Measurements from ENCODE around the gene FNIP2.
"Not testable (repeated sequence)": the region's sequence is repeated elsewhere in the genome, so short reads cannot be mapped to it uniquely, and the experiment has no call there.

Gene FNIP2

DNA sequence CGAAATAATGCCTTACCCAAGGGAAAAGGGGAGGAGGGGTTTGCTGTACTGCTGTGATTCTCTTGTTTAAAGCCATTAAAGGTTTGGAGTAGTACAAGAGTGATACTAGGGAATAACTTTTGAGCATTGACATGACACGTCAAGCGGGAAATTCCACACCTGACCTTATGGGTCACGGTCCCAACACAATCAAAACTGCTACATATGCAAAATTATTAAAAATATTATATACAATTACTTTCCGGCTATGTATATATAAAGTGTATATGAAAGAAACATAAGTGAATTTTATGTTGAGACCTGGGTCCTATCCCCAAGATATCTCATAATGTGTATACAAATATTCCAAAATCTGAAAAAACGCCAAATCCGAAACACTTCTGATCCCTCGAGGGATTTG, 21.0 kb downstream of the FNIP2 start:
- Histone ChIP-seq H3K9me3 (ENCODE audit: insufficient read depth, low read length, severe bottlenecking) (no peaks in the 10 kb centered on the region), H3K79me2 (ENCODE audit: insufficient read depth, low read length) (no peaks in the 10 kb centered on the region), H2AFZ (ENCODE audit: low read depth, low read length) (no peak overlapping the region), H3K27me3 (ENCODE audit: insufficient read depth, low read length, poor library complexity) (peaks cover 3% of the 10 kb centered on the region), H3K4me2 (ENCODE audit: insufficient read depth, low read length) (no peak overlapping the region), H3K4me1 (ENCODE audit: insufficient read depth, low read length) (no peaks in the 10 kb centered on the region), H3K4me3 (ENCODE audit: low read depth in 1 of 2, low read length in 2 of 2) (no peak overlapping the region), H3K27ac (ENCODE audit: low read length) (no peak overlapping the region), H3K36me3 (ENCODE audit: insufficient read depth, low read length) (no peaks in the 10 kb centered on the region), H3K9ac (ENCODE audit: low read depth, low read length) (no peak overlapping the region), H4K20me1 (ENCODE audit: insufficient read depth, low read length) (no peaks in the 10 kb centered on the region)
- no peak for DNase-seq
- no peak for ATAC-seq (ENCODE audit: insufficient read depth, low read depth)
- TF ChIP-seq CTCF (IDR thresholded peaks at IDR 0.05; ENCODE audit: borderline replicate concordance, extremely low read depth, low read length, poor library complexity, severe bottlenecking) (no peak), EZH2 (IDR thresholded peaks at IDR 0.05; ENCODE audit: borderline replicate concordance, low read depth, low read length, severe bottlenecking) (no peak)

DNA sequence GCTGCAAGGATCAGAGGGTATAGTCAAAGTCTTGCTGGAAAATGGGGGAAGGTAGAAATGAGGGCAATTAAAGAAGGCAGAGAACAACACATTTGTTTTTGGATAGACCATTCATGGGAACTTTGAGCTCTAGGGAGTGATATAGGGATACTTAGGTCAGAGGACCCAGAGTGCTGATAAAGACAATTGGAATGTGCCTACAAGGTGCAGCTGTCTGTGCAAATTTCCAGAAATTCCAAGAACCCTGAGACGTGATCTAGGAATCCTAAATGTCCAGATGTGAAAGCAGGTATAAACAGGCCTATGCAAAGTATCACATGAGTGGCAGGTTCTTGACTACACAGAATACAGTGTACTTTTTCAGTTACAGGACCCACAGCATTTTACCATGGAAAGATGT, 24.2 kb downstream of the FNIP2 start:
- Histone ChIP-seq H3K4me1 (ENCODE audit: insufficient read depth, low read length) (no peaks in the 10 kb centered on the region), H4K20me1 (ENCODE audit: insufficient read depth, low read length) (no peaks in the 10 kb centered on the region), H3K79me2 (ENCODE audit: insufficient read depth, low read length) (no peaks in the 10 kb centered on the region), H3K27ac (ENCODE audit: low read length) (no peak overlapping the region), H3K9me3 (ENCODE audit: insufficient read depth, low read length, severe bottlenecking) (no peaks in the 10 kb centered on the region), H3K27me3 (ENCODE audit: insufficient read depth, low read length, poor library complexity) (peaks cover 3% of the 10 kb centered on the region), H3K36me3 (ENCODE audit: insufficient read depth, low read length) (no peaks in the 10 kb centered on the region), H3K4me2 (ENCODE audit: insufficient read depth, low read length) (no peak overlapping the region), H2AFZ (ENCODE audit: low read depth, low read length) (no peak overlapping the region), H3K4me3 (ENCODE audit: low read depth in 1 of 2, low read length in 2 of 2) (no peak overlapping the region), H3K9ac (ENCODE audit: low read depth, low read length) (no peak overlapping the region)
- ATAC-seq (ENCODE audit: insufficient read depth, low read depth) (no peak), DNase-seq (no peak)
- TF ChIP-seq EZH2 (IDR thresholded peaks at IDR 0.05; ENCODE audit: borderline replicate concordance, low read depth, low read length, severe bottlenecking) (no peak), CTCF (IDR thresholded peaks at IDR 0.05; ENCODE audit: borderline replicate concordance, extremely low read depth, low read length, poor library complexity, severe bottlenecking) (no peak)

DNA sequence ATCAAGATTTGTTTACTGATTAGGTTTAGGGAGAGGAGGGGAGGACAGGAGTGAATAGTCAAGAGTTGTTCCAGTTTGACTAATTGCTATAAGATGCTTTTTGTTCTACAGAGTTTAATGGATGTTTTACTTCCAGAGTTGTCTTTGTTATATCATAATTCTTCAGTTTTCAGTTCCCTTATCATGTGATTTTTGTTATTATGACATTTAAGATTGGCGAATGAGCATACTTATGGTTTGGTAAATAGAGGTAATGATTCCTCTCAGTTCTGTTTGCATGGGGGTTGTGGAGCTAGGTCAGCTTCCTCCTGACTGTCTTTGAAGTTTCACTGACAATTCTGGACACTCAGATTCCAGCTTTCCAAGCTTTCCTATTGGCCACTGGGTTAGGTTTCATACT, 24.6 kb downstream of the FNIP2 start:
- not testable (repeated sequence) for ATAC-seq (ENCODE audit: insufficient read depth, low read depth); H3K79me2 ChIP-seq (ENCODE audit: insufficient read depth, low read length); H3K9me3 ChIP-seq (ENCODE audit: insufficient read depth, low read length, severe bottlenecking); H3K4me2 ChIP-seq (ENCODE audit: insufficient read depth, low read length); DNase-seq; H3K36me3 ChIP-seq (ENCODE audit: insufficient read depth, low read length); H3K9ac ChIP-seq (ENCODE audit: low read depth, low read length); H3K27me3 ChIP-seq (ENCODE audit: insufficient read depth, low read length, poor library complexity); H4K20me1 ChIP-seq (ENCODE audit: insufficient read depth, low read length); H3K4me3 ChIP-seq (ENCODE audit: low read depth in 1 of 2, low read length in 2 of 2); H3K4me1 ChIP-seq (ENCODE audit: insufficient read depth, low read length); H2AFZ ChIP-seq (ENCODE audit: low read depth, low read length); H3K27ac ChIP-seq (ENCODE audit: low read length)

DNA sequence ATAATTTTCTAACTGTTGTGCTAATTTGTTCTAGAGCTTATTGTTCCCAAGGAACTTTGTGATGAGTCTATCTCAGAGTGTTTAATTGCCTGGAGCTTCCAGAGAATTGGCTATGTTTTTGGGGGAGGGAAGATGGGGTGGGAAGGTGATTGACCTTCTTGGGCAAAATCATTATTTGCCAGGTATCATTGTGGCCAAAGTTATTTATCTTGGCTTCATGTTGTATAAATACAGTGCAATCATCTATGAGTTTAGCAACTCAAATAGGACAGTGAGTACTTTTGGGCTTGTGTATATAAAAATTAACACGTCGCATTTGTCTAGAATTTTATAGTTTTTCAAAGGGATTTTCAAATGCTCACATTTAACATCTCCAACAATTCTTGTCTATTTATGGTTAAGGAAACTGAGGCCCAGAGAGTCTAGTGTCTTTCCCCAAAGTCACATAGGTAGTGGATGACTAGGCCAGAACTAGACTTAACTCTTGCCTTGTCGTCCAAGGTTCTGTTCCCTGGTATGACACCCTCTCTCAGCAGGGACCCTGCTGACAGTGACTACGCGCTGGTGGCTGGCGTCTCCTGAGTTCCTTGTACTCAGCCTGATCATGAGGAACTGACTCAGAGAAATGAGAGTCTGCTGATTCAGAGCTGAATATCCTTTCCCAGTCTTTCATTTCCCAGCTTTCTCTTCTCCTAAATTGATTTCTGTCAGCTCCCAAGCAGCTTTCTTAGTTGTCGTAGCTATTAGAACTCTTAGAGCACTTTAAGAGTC, 27.7 kb downstream of the FNIP2 start:
- TF ChIP-seq CTCF (IDR thresholded peaks at IDR 0.05; ENCODE audit: borderline replicate concordance, extremely low read depth, low read length, poor library complexity, severe bottlenecking) (no peak), EZH2 (IDR thresholded peaks at IDR 0.05; ENCODE audit: borderline replicate concordance, low read depth, low read length, severe bottlenecking) (no peak)
- Histone ChIP-seq H3K27me3 (ENCODE audit: insufficient read depth, low read length, poor library complexity) (peaks cover 5% of the 10 kb centered on the region), H3K27ac (ENCODE audit: low read length) (no peak overlapping the region), H3K4me2 (ENCODE audit: insufficient read depth, low read length) (no peak overlapping the region), H3K4me1 (ENCODE audit: insufficient read depth, low read length) (no peaks in the 10 kb centered on the region), H4K20me1 (ENCODE audit: insufficient read depth, low read length) (no peaks in the 10 kb centered on the region), H3K9me3 (ENCODE audit: insufficient read depth, low read length, severe bottlenecking) (no peaks in the 10 kb centered on the region), H3K79me2 (ENCODE audit: insufficient read depth, low read length) (no peaks in the 10 kb centered on the region), H2AFZ (ENCODE audit: low read depth, low read length) (no peak overlapping the region), H3K36me3 (ENCODE audit: insufficient read depth, low read length) (no peaks in the 10 kb centered on the region), H3K4me3 (ENCODE audit: low read depth in 1 of 2, low read length in 2 of 2) (no peak overlapping the region), H3K9ac (ENCODE audit: low read depth, low read length) (no peak overlapping the region)
- DNase-seq (no peak), ATAC-seq (ENCODE audit: insufficient read depth, low read depth) (no peak)
